Sigmoid colon (tissue), 7 donors: ENCODE measurements around the gene TCF12. TPM values are rescaled to one million over a fixed set of nuclear protein-coding genes. Genes with fewer than 3 reads are reported as not detected.

Source experiments
- DNase-seq: peaks from one replicate; pipeline ENCODE4 v3.0.0-alpha.2; 2019
- H3K27ac ChIP-seq, 4 donors: fragments of 200-600 bp; sonication (generic); one replicate each; pipeline ENCODE4 v1.5.1; 2016 to 2019; ENCODE audit warnings: mild to moderate bottlenecking in 1 of 4
- H3K27me3 ChIP-seq, 3 donors: fragments of 200-600 bp; sonication (generic); one replicate each; pipeline ENCODE4 v1.5.1; 2019; ENCODE audit warnings: mild to moderate bottlenecking in 1 of 3
- H3K36me3 ChIP-seq, 4 donors: fragments of 200-600 bp; sonication (generic); one replicate each; pipeline ENCODE4 v1.5.1; 2016 to 2019
- H3K4me1 ChIP-seq, 4 donors: fragments of 200-600 bp; sonication (generic); one replicate each; pipeline ENCODE4 v1.5.1; 2017 to 2019
- H3K4me3 ChIP-seq, 4 donors: fragments of 200-600 bp; sonication (generic); one replicate each; pipeline ENCODE4 v1.5.1; 2017 to 2019; ENCODE audit warnings: mild to moderate bottlenecking in 2 of 4, moderate library complexity in 1 of 4
- H3K9me3 ChIP-seq, 4 donors: fragments of 200-600 bp in 3 of 4; sonication (generic) in 3 of 4; one replicate each; pipeline versions ENCODE4 v1.5.1 to v1.6.1; 2013 to 2019
- EP300 ChIP-seq, 4 donors: sonication (generic); formaldehyde crosslinking; IDR thresholded peaks; one replicate each; pipeline ENCODE4 v1.6.1; 2017; ENCODE audit warnings: antibody characterized with exemption in 4 of 4
- POLR2A ChIP-seq, 2 donors: fragments of 450-650 bp; IDR thresholded peaks; one replicate each; pipeline ENCODE4 v1.6.1; 2016; ENCODE audit warnings: antibody characterized with exemption in 2 of 2, mild to moderate bottlenecking in 2 of 2, moderate library complexity in 2 of 2
- POLR2AphosphoS5 ChIP-seq, 4 donors: sonication (generic); formaldehyde crosslinking; IDR thresholded peaks; one replicate each; pipeline ENCODE4 v1.6.1; 2017; ENCODE audit warnings: antibody characterized with exemption in 4 of 4
- WGBS, 2 donors: extraction: QIAGEN DNeasy Blood & Tissue Kit; methylation state at CpG; one replicate each; pipeline ENCODE4 v1.1.7; 2013; 5-methylcytosine and 5-hydroxymethylcytosine counted together
- intact Hi-C: fragments of 100-400 bp; cut with DNase I; formaldehyde crosslinking; loops from one replicate; pipeline ENCODE4 v1.15.1; 2023
- polyA plus RNA-seq, 3 donors: library from polyadenylated mRNA; stranded (reverse); fragments of 200-250 nt; gene quantifications; one replicate each; pipeline ENCODE4 v1.2.3, GENCODE V29; 2013
- total RNA-seq, 4 donors: library from RNA; depleted of rRNA; stranded (reverse); fragments of >200 nt; gene quantifications; one replicate each; pipeline ENCODE4 v1.1.0, GENCODE V29; 2016
- TF ChIP-seq, protein P1 (sequence below), 4 experiments: fragments of 450-650 bp in 3 of 4; fragments of 200-600 bp in 1 of 4; IDR thresholded peaks; one replicate each; pipeline ENCODE4 v1.5.1; 2016 to 2019; ENCODE audit warnings: antibody characterized with exemption in 4 of 4, mild to moderate bottlenecking in 3 of 4, moderate library complexity in 2 of 4
- donor health status: healthy with polysubstance abuse.
- donor health status: Bipolar disorder and iron deficiency.
- donor health status: healthy.

TCF12 gene
- total and polyA plus RNA-seq, 7 donors, result 13.2 to 147 (median 77.8) TPM

GRCh38 chr15:56877255-56877970 is 41.0 kb upstream of the TCF12 start:
- Histone ChIP-seq H3K4me1 (no peaks in the 10 kb centered on the region), H3K27ac (no peak overlapping the region), H3K36me3 (no peaks in the 10 kb centered on the region), H3K4me3 (no peak overlapping the region), H3K27me3 (no peaks in the 10 kb centered on the region), H3K9me3 (no peaks in the 10 kb centered on the region)
- TF ChIP-seq, protein P1, sequence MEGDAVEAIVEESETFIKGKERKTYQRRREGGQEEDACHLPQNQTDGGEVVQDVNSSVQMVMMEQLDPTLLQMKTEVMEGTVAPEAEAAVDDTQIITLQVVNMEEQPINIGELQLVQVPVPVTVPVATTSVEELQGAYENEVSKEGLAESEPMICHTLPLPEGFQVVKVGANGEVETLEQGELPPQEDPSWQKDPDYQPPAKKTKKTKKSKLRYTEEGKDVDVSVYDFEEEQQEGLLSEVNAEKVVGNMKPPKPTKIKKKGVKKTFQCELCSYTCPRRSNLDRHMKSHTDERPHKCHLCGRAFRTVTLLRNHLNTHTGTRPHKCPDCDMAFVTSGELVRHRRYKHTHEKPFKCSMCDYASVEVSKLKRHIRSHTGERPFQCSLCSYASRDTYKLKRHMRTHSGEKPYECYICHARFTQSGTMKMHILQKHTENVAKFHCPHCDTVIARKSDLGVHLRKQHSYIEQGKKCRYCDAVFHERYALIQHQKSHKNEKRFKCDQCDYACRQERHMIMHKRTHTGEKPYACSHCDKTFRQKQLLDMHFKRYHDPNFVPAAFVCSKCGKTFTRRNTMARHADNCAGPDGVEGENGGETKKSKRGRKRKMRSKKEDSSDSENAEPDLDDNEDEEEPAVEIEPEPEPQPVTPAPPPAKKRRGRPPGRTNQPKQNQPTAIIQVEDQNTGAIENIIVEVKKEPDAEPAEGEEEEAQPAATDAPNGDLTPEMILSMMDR (IDR thresholded peaks at IDR 0.05), result no peak
- TF ChIP-seq POLR2AphosphoS5 (IDR thresholded peaks at IDR 0.05), result no peak
- TF ChIP-seq EP300 (IDR thresholded peaks at IDR 0.05), result no peak
- no peak for TF ChIP-seq POLR2A (IDR thresholded peaks at IDR 0.05)
- 87 to 93% methylated on average over 8 of the region's 8 CpGs for whole genome bisulfite sequencing, 2 donors
- DNase-seq, result no peak
- intact Hi-C loops, result no loop called here

DNA sequence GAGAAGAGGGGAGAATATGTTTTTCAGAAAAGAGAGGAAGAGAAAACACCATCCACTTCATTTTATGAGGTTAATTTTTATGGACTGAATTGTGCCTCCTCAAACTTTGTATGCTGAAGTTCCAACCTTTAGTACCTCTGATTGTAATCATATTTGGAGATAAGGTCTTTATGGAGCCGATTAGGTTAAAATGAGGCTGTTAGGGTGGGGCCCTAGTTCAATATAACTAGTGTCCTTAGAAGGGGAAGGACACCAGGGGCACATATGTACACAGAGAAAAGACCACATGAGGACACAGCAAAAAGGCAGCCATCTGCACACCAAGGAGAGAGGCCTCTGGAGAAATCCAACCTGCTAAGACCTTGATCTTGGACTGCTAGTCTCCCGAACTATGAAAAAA is 38.9 kb upstream of the TCF12 start:
- Histone ChIP-seq H3K27ac (no peak overlapping the region), H3K27me3 (no peaks in the 10 kb centered on the region), H3K36me3 (no peaks in the 10 kb centered on the region), H3K4me3 (no peak overlapping the region), H3K9me3 (no peaks in the 10 kb centered on the region), H3K4me1 (no peaks in the 10 kb centered on the region)
- intact Hi-C loops, result no loop called here
- WGBS, 2 donors, result 16 to 72% methylated on average over 2 of the region's 2 CpGs
- TF ChIP-seq POLR2AphosphoS5 (IDR thresholded peaks at IDR 0.05), result no peak
- TF ChIP-seq, protein P1 (IDR thresholded peaks at IDR 0.05), result no peak
- no peak for TF ChIP-seq POLR2A (IDR thresholded peaks at IDR 0.05)
- no peak for TF ChIP-seq EP300 (IDR thresholded peaks at IDR 0.05)
- no peak for DNase-seq

DNA sequence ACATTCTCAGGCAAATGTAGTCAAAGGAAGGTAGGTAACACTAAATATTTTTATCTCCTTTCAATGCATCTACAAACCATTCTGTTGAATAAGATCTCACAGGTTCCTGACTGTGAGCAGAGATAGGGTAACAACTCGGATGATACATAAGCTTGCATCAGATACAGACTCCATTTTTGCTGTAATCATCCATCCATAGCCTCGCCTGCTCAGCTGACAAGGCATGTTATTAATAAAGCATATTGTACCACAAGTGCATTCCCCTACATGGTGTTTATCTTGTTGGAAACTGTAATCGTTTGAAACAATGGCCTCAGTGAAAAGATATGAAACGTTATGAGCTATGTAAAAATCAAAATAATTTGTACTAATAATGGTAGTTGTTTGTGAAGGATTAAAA is 35.4 kb upstream of the TCF12 start:
- 84 to 89% methylated on average over 4 of the region's 4 CpGs for WGBS, 2 donors

GRCh38 chr15:56886363-56886931 is 32.0 kb upstream of the TCF12 start:
- no peak for DNase-seq

More for the DNA sequence above, 35.4 kb upstream of the TCF12 start:
- no peaks in the 10 kb centered on the region for H3K27me3 ChIP-seq
- TF ChIP-seq POLR2A (IDR thresholded peaks at IDR 0.05) (no peak), EP300 (IDR thresholded peaks at IDR 0.05) (no peak), POLR2AphosphoS5 (IDR thresholded peaks at IDR 0.05) (no peak)
- TF ChIP-seq, protein P1 (IDR thresholded peaks at IDR 0.05), result no peak
- no peaks in the 10 kb centered on the region for H3K9me3 ChIP-seq
- no peaks in the 10 kb centered on the region for H3K36me3 ChIP-seq
- H3K4me3 ChIP-seq, result no peak overlapping the region
- intact Hi-C loops, result no loop called here
- H3K4me1 ChIP-seq, result peaks cover 0 to 16% (median 9%) of the 10 kb centered on the region in 4 donors
- H3K27ac ChIP-seq, result no peak overlapping the region
- no peak for DNase-seq

More at GRCh38 chr15:56886363-56886931, 32.0 kb upstream of the TCF12 start:
- Histone ChIP-seq H3K27ac (peak overlapping the region; percentile 92 to 98 (median 96)), H3K9me3 (no peaks in the 10 kb centered on the region), H3K36me3 (no peaks in the 10 kb centered on the region), H3K4me3 (peak overlapping the region; percentile 63 to 81 (median 68)), H3K4me1 (peaks cover 0 to 24% (median 14%) of the 10 kb centered on the region in 4 donors), H3K27me3 (no peaks in the 10 kb centered on the region)
- intact Hi-C loops, result loop anchor here (1.0 to 2.0 kb wide), 2 partner anchors 54 to 153 kb away; partner anchors contain the start of gene ZNF280D
- TF ChIP-seq POLR2A (IDR thresholded peaks at IDR 0.05) (no peak), POLR2AphosphoS5 (IDR thresholded peaks at IDR 0.05) (no peak), EP300 (IDR thresholded peaks at IDR 0.05) (no peak)
- TF ChIP-seq, protein P1 (IDR thresholded peaks at IDR 0.05), result no peak
- WGBS, 2 donors, result 42 to 51% methylated on average over 9 of the region's 9 CpGs
